Measurements from ENCODE around the gene DCC.

Gene DCC

GRCh38 chr18:53551868-53552426, 1212.0 kb downstream of the DCC start:
- DNase-seq (ENCODE audit: low read depth): no peak

GRCh38 chr18:53553030-53553429, 1213.0 kb downstream of the DCC start:
- no peak for DNase-seq (ENCODE audit: low read depth)
- no peak overlapping the region for H3K4me3 ChIP-seq (ENCODE audit: low read length)
- TF ChIP-seq, protein P1, sequence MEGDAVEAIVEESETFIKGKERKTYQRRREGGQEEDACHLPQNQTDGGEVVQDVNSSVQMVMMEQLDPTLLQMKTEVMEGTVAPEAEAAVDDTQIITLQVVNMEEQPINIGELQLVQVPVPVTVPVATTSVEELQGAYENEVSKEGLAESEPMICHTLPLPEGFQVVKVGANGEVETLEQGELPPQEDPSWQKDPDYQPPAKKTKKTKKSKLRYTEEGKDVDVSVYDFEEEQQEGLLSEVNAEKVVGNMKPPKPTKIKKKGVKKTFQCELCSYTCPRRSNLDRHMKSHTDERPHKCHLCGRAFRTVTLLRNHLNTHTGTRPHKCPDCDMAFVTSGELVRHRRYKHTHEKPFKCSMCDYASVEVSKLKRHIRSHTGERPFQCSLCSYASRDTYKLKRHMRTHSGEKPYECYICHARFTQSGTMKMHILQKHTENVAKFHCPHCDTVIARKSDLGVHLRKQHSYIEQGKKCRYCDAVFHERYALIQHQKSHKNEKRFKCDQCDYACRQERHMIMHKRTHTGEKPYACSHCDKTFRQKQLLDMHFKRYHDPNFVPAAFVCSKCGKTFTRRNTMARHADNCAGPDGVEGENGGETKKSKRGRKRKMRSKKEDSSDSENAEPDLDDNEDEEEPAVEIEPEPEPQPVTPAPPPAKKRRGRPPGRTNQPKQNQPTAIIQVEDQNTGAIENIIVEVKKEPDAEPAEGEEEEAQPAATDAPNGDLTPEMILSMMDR (IDR thresholded peaks at IDR 0.05; ENCODE audit: insufficient read depth, low read depth, low read length, missing control alignments): no peak

More at GRCh38 chr18:53551868-53552426, 1212.0 kb downstream of the DCC start:
- TF ChIP-seq, protein P1 (IDR thresholded peaks at IDR 0.05; ENCODE audit: insufficient read depth, low read depth, low read length, missing control alignments): no peak
- H3K4me3 ChIP-seq (ENCODE audit: low read length): no peak overlapping the region

GRCh38 chr18:53556450-53556849, 1216.5 kb downstream of the DCC start:
- TF ChIP-seq, protein P1 (IDR thresholded peaks at IDR 0.05; ENCODE audit: insufficient read depth, low read depth, low read length, missing control alignments): no peak
- H3K4me3 ChIP-seq (ENCODE audit: low read length): no peak overlapping the region
- DNase-seq (ENCODE audit: low read depth): no peak

- H3K4me3 ChIP-seq (ENCODE audit: low read length): no peak overlapping the region
- no peak for DNase-seq (ENCODE audit: low read depth)
- TF ChIP-seq, protein P1 (IDR thresholded peaks at IDR 0.05; ENCODE audit: insufficient read depth, low read depth, low read length, missing control alignments): no peak
Measured at GRCh38 chr18:53560546-53560945, 1220.5 kb downstream of the DCC start.

DNA sequence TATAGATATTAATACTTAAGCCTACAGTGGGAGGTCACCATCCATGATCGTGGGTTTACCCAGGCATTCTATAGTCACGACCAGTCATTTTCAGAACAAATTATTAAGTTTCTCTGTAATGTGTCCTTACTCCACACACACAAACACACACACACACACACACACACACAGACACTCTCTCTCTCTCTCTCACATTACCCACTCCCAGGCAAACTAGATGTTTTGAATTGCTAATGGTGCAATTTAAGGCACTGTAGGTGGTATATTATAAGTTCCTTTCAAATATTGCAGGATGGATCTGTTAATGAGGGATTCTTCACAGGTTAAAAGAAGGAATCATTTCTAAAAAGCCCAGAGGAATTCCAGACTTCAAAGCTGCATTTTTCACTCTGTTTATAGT, 1226.6 kb downstream of the DCC start:
- DNase-seq (ENCODE audit: low read depth): no peak
- no peak overlapping the region for H3K4me3 ChIP-seq (ENCODE audit: low read length)
- TF ChIP-seq, protein P1 (IDR thresholded peaks at IDR 0.05; ENCODE audit: insufficient read depth, low read depth, low read length, missing control alignments): no peak

GRCh38 chr18:53567929-53568574, 1228.1 kb downstream of the DCC start:
- TF ChIP-seq, protein P1 (IDR thresholded peaks at IDR 0.05; ENCODE audit: insufficient read depth, low read depth, low read length, missing control alignments): peak; percentile 64
- no peak overlapping the region for H3K4me3 ChIP-seq (ENCODE audit: low read length)
- peak; percentile 35 for DNase-seq (ENCODE audit: low read depth)
